ENCODE measurements around the gene RABGAP1.

DNA sequence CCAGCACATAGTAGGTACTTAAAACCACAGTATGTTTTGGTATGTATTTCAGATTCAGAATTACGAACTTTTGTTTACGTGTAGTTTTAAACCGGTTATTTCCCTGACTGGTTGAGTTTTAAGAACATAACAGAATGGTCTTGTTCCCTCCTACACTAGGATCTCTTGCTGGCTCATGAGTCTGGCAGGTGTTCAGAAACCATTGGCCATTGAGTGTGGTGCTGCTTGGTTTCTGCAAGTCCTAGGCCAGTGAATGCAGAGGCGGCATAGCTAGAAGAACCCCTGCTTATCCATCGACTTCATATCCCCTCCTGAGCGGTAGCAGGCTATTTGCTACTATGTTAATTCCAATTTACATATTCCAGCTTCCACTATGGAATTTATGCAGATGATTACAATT, 158.2 kb downstream of the RABGAP1 start:
- TF ChIP-seq, protein P1, sequence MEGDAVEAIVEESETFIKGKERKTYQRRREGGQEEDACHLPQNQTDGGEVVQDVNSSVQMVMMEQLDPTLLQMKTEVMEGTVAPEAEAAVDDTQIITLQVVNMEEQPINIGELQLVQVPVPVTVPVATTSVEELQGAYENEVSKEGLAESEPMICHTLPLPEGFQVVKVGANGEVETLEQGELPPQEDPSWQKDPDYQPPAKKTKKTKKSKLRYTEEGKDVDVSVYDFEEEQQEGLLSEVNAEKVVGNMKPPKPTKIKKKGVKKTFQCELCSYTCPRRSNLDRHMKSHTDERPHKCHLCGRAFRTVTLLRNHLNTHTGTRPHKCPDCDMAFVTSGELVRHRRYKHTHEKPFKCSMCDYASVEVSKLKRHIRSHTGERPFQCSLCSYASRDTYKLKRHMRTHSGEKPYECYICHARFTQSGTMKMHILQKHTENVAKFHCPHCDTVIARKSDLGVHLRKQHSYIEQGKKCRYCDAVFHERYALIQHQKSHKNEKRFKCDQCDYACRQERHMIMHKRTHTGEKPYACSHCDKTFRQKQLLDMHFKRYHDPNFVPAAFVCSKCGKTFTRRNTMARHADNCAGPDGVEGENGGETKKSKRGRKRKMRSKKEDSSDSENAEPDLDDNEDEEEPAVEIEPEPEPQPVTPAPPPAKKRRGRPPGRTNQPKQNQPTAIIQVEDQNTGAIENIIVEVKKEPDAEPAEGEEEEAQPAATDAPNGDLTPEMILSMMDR (IDR thresholded peaks at IDR 0.05; ENCODE audit: low read length), result no peak
- no peak for TF ChIP-seq EZH2 (optimal IDR thresholded peaks at IDR 0.05; ENCODE audit: low read depth, low read length)
